GM23248 (cell line): ENCODE results near the gene PTPN18.

Experiments used
- EZH2 ChIP-seq: fragments of 200-600 bp; sonication (generic); IDR thresholded peaks from 2 replicates; pipeline ENCODE4 v1.6.1; 2018; ENCODE audit warnings: antibody characterized with exemption, mild to moderate bottlenecking; ENCODE audit not compliant: insufficient read depth, poor library complexity, severe bottlenecking
- EZH2phosphoT487 ChIP-seq: fragments of 200-600 bp; sonication (generic); IDR thresholded peaks from 2 replicates; pipeline ENCODE4 v1.6.1; 2018; ENCODE audit warnings: antibody characterized with exemption, moderate library complexity, mild to moderate bottlenecking, low read depth; ENCODE audit not compliant: insufficient read depth

DNA sequence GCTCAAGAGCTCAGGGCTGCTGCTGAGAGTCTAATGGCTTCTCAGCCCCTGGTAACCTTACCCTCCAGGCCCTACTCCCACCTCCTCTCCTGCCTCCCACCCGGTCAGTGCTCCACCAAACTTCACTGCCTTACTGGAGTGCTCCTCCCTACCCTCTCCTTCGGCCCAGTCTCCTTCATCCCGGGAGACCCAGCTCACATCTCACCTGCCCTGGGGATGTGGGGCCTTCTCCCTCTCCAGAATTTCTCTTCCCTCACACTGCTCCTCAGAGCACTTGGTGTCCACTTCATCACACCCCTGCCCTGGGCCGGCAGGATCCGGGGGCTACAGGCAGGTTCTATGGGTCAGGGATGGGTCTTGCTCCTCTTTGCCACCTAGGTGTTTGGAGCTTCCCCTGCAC lies 21.6 kb downstream of the PTPN18 start:
- TF ChIP-seq EZH2 = no peak
- no peak for TF ChIP-seq EZH2phosphoT487
